ENCODE measurements around the gene CENPL. TPM values are rescaled to one million over a fixed set of nuclear protein-coding genes. Genes with fewer than 3 reads are reported as not detected.

Gene CENPL
- total and polyA plus RNA-seq, 9 of the 15 experiments (the other 6 are each of a cell fraction or from before 2014, with no cell fraction given) = 33.0 to 52.7 (median 39.7) TPM

- TF ChIP-seq HLTF (IDR thresholded peaks at IDR 0.05) = peak; percentile 61
- TF ChIP-seq ZNF318 (IDR thresholded peaks at IDR 0.05; ENCODE audit: borderline replicate concordance in 1 of 2, low read depth in 1 of 2) = 0 out of 4 replicates have a peak, but pooled peaks of 1 of the 2 experiments have one; percentile 37
- TF ChIP-seq ZNF507 (tag; conservative IDR thresholded peaks at IDR 0.05) = no peak
- no peak for TF ChIP-seq PHB (CRISPR knock-in tag; IDR thresholded peaks at IDR 0.05)
- no peak; the same call in 1 of the 2 replicates for TF ChIP-seq HMBOX1 (IDR thresholded peaks at IDR 0.05)
- no peak for TF ChIP-seq ATF1 (CRISPR knock-in tag; IDR thresholded peaks at IDR 0.05)
- no peak for TF ChIP-seq ATF1 (tag; IDR thresholded peaks at IDR 0.05)
- peak; percentile 98 for TF ChIP-seq HMGN3 (IDR thresholded peaks at IDR 0.05; ENCODE audit: borderline replicate concordance, extremely low read depth, insufficient read length, low read depth, low read length)
- no peak for TF ChIP-seq FUS (optimal IDR thresholded peaks at IDR 0.05; ENCODE audit: low read depth, low read length)
- TF ChIP-seq ZNF395 (CRISPR knock-in tag; IDR thresholded peaks at IDR 0.05) = no peak
- peak; percentile 74; the same call in 1 of the 2 replicates for TF ChIP-seq ARID4B (CRISPR knock-in tag; IDR thresholded peaks at IDR 0.05)
These were observed 43.8 kb upstream of the CENPL start, which contains the start of gene ZBTB37 (continued) for GRCh38 chr1:173868266-173869020.
